HEK293 (cell line): ENCODE data around the gene OTC.

Source experiments
- ZNF169 ChIP-seq: fragments of 450-650 bp; formaldehyde crosslinking; IDR thresholded peaks from 2 replicates; pipeline ENCODE4 v1.5.1; 2016; ENCODE audit warnings: missing biosample characterization, missing genetic modification characterization
- TF ChIP-seq, protein P1 (sequence below): fragments of 450-650 bp; formaldehyde crosslinking; IDR thresholded peaks from 2 replicates; pipeline ENCODE4 v1.5.1; 2016; ENCODE audit warnings: missing biosample characterization, missing genetic modification characterization
- TF ChIP-seq, protein P2 (sequence below): fragments of 450-650 bp; formaldehyde crosslinking; IDR thresholded peaks from 2 replicates; pipeline ENCODE4 v1.5.1; 2016; ENCODE audit warnings: missing biosample characterization, missing genetic modification characterization

- TF ChIP-seq, protein P1, sequence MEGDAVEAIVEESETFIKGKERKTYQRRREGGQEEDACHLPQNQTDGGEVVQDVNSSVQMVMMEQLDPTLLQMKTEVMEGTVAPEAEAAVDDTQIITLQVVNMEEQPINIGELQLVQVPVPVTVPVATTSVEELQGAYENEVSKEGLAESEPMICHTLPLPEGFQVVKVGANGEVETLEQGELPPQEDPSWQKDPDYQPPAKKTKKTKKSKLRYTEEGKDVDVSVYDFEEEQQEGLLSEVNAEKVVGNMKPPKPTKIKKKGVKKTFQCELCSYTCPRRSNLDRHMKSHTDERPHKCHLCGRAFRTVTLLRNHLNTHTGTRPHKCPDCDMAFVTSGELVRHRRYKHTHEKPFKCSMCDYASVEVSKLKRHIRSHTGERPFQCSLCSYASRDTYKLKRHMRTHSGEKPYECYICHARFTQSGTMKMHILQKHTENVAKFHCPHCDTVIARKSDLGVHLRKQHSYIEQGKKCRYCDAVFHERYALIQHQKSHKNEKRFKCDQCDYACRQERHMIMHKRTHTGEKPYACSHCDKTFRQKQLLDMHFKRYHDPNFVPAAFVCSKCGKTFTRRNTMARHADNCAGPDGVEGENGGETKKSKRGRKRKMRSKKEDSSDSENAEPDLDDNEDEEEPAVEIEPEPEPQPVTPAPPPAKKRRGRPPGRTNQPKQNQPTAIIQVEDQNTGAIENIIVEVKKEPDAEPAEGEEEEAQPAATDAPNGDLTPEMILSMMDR, result no peak
- TF ChIP-seq, protein P2, sequence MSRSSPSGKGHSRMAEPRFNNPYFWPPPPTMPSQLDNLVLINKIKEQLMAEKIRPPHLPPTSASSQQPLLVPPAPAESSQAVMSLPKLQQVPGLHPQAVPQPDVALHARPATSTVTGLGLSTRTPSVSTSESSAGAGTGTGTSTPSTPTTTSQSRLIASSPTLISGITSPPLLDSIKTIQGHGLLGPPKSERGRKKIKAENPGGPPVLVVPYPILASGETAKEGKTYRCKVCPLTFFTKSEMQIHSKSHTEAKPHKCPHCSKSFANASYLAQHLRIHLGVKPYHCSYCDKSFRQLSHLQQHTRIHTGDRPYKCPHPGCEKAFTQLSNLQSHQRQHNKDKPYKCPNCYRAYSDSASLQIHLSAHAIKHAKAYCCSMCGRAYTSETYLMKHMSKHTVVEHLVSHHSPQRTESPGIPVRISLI (tag by site-specific recombination), result no peak
- TF ChIP-seq ZNF169, result no peak
Observed at GRCh38 chrX:38311743-38312142, 40.7 kb upstream of the OTC start.
